ENCODE results near the gene ADAMTS12.

The ADAMTS12 gene

GRCh38 chr5:33592245-33592644 lies 299.5 kb downstream of the ADAMTS12 start:
- Histone ChIP-seq H3K27ac (ENCODE audit: poor library complexity, severe bottlenecking) (no peak overlapping the region), H3K4me1 (ENCODE audit: insufficient read depth, poor library complexity, severe bottlenecking) (no peaks in the 10 kb centered on the region), H3K36me3 (ENCODE audit: low read depth) (no peaks in the 10 kb centered on the region), H3K4me3 (ENCODE audit: severe bottlenecking) (no peak overlapping the region), H3K27me3 (ENCODE audit: insufficient read depth, poor library complexity, severe bottlenecking) (peaks cover 6% of the 10 kb centered on the region), H3K9me3 (ENCODE audit: severe bottlenecking) (no peaks in the 10 kb centered on the region)
- TF ChIP-seq, protein P1, sequence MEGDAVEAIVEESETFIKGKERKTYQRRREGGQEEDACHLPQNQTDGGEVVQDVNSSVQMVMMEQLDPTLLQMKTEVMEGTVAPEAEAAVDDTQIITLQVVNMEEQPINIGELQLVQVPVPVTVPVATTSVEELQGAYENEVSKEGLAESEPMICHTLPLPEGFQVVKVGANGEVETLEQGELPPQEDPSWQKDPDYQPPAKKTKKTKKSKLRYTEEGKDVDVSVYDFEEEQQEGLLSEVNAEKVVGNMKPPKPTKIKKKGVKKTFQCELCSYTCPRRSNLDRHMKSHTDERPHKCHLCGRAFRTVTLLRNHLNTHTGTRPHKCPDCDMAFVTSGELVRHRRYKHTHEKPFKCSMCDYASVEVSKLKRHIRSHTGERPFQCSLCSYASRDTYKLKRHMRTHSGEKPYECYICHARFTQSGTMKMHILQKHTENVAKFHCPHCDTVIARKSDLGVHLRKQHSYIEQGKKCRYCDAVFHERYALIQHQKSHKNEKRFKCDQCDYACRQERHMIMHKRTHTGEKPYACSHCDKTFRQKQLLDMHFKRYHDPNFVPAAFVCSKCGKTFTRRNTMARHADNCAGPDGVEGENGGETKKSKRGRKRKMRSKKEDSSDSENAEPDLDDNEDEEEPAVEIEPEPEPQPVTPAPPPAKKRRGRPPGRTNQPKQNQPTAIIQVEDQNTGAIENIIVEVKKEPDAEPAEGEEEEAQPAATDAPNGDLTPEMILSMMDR (IDR thresholded peaks at IDR 0.05; ENCODE audit: poor library complexity, severe bottlenecking) = no peak
- DNase-seq (ENCODE audit: low spot score) (no peak), ATAC-seq (ENCODE audit: low read depth) (no peak)

GRCh38 chr5:33588654-33589372 lies 303.0 kb downstream of the ADAMTS12 start:
- no peak for DNase-seq (ENCODE audit: low spot score)
- Histone ChIP-seq H3K36me3 (ENCODE audit: low read depth) (no peaks in the 10 kb centered on the region), H3K4me3 (ENCODE audit: severe bottlenecking) (no peak overlapping the region), H3K27me3 (ENCODE audit: insufficient read depth, poor library complexity, severe bottlenecking) (peaks cover 6% of the 10 kb centered on the region), H3K27ac (ENCODE audit: poor library complexity, severe bottlenecking) (no peak overlapping the region), H3K9me3 (ENCODE audit: severe bottlenecking) (no peaks in the 10 kb centered on the region), H3K4me1 (ENCODE audit: insufficient read depth, poor library complexity, severe bottlenecking) (no peaks in the 10 kb centered on the region)
- TF ChIP-seq, protein P1 (IDR thresholded peaks at IDR 0.05; ENCODE audit: poor library complexity, severe bottlenecking) = peak; percentile 58
- ATAC-seq (ENCODE audit: low read depth) = no peak

DNA sequence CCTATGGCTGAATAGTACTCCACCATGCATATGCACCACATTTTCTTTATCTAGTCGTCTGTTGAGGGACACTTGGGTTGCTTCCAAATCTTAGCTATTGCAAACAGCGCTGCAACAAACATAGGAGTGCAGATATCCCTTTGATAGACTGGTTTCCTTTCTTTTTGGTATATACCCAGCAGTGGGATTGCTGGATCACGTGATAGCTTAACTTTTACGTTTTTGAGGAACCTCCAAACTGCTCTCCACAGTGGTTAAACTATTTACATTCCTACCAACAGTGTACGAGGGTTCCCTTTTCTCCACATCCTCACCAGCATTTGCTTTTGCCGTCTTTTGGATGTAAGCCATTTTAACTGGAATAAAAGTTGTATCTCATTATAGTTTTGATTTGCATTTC lies 308.5 kb downstream of the ADAMTS12 start:
- H3K36me3 ChIP-seq (ENCODE audit: low read depth) = no peaks in the 10 kb centered on the region
- DNase-seq (ENCODE audit: low spot score) = no peak
- H3K4me3 ChIP-seq (ENCODE audit: severe bottlenecking) = no peak overlapping the region
- H3K27ac ChIP-seq (ENCODE audit: poor library complexity, severe bottlenecking) = no peak overlapping the region
- no peaks in the 10 kb centered on the region for H3K9me3 ChIP-seq (ENCODE audit: severe bottlenecking)
- no peaks in the 10 kb centered on the region for H3K27me3 ChIP-seq (ENCODE audit: insufficient read depth, poor library complexity, severe bottlenecking)
- H3K4me1 ChIP-seq (ENCODE audit: insufficient read depth, poor library complexity, severe bottlenecking) = no peaks in the 10 kb centered on the region
- ATAC-seq (ENCODE audit: low read depth) = no peak
- TF ChIP-seq, protein P1 (IDR thresholded peaks at IDR 0.05; ENCODE audit: poor library complexity, severe bottlenecking) = no peak

DNA sequence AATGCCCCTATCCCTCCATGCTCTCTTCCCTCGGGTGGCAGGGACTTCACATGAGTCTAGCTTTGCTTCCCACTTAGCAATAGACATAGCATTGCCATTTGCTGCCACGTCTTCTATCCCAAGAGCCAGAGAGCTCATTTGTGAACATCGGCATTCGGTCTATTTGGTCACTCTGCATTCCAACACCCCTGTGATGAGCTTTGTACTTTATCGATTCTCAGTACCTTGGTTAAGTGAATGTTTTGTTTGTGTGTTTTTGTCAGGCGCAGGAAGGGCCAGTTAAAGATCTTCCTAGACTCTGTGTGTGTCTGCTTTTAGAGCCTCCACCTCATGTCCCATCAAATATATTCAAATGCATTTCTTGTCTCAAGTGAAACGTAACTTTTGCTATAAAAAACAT lies 309.4 kb downstream of the ADAMTS12 start:
- no peak overlapping the region for H3K4me3 ChIP-seq (ENCODE audit: severe bottlenecking)
- no peaks in the 10 kb centered on the region for H3K36me3 ChIP-seq (ENCODE audit: low read depth)
- TF ChIP-seq, protein P1 (IDR thresholded peaks at IDR 0.05; ENCODE audit: poor library complexity, severe bottlenecking) = no peak
- ATAC-seq (ENCODE audit: low read depth) (no peak), DNase-seq (ENCODE audit: low spot score) (no peak)
- no peaks in the 10 kb centered on the region for H3K9me3 ChIP-seq (ENCODE audit: severe bottlenecking)
- no peaks in the 10 kb centered on the region for H3K4me1 ChIP-seq (ENCODE audit: insufficient read depth, poor library complexity, severe bottlenecking)
- no peaks in the 10 kb centered on the region for H3K27me3 ChIP-seq (ENCODE audit: insufficient read depth, poor library complexity, severe bottlenecking)
- H3K27ac ChIP-seq (ENCODE audit: poor library complexity, severe bottlenecking) = no peak overlapping the region

DNA sequence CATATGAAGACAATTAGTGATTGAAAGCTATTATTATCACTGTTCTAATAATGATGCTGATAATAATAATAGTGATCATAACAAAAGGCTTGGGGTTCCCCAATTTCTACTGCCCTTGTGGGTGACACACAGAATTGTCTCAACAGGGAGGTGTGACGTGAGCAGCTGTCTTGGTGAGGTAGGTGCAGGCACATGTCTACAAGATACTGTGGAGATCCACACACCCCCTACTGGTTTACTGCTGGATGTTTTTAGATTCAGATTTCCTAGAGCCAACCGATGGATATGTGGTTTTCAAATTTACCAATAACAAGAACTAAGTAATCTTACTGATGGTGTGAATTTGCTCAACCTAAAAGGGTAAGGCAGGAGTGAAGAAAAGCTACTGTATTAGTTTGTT lies 312.0 kb downstream of the ADAMTS12 start:
- Histone ChIP-seq H3K27ac (ENCODE audit: poor library complexity, severe bottlenecking) (no peak overlapping the region), H3K36me3 (ENCODE audit: low read depth) (no peaks in the 10 kb centered on the region), H3K4me3 (ENCODE audit: severe bottlenecking) (no peak overlapping the region), H3K4me1 (ENCODE audit: insufficient read depth, poor library complexity, severe bottlenecking) (no peaks in the 10 kb centered on the region), H3K27me3 (ENCODE audit: insufficient read depth, poor library complexity, severe bottlenecking) (no peaks in the 10 kb centered on the region), H3K9me3 (ENCODE audit: severe bottlenecking) (no peaks in the 10 kb centered on the region)
- TF ChIP-seq, protein P1 (IDR thresholded peaks at IDR 0.05; ENCODE audit: poor library complexity, severe bottlenecking) = no peak
- ATAC-seq (ENCODE audit: low read depth) (no peak), DNase-seq (ENCODE audit: low spot score) (no peak)

Measured in RWPE2 (cell line).